ENCODE measurements around the gene HSPA1A. TPM values are rescaled to one million over a fixed set of nuclear protein-coding genes. Genes with fewer than 3 reads are reported as not detected.
A peak's percentile ranks its signal among the peaks of the same experiment; 100 is the strongest.

Gene HSPA1A
- total RNA-seq, 2 experiments from 2014 or later: 8.1 to 9.8 TPM

DNA sequence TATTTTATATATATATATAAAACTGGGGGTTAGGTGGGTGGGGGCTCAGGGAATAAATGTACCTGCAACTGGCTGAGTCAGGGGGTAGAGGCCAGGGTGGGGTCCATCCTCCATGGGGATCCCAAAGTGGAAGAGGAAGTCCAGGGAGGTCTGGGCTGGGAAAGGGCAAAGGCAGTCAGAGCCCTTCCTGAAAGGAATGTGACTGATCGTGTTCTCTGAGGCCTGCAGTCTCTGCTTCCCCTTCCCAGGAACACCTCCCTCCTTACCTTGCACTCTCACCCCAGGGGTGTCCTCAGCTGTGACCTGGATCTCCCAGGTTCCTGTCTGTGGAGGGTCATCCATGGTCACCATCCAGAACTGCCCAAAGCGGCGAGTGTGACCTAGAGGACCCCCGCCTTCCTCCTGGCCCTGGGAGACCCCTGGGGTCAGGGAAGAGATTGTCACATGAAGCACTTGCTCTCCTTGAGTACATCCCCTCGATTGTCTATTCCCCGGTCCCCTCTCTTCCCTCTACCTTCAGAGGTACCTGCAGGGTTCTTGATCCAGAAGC lies 48.2 kb upstream of the HSPA1A start:
- Mint-ChIP-seq H3K4me1 (ENCODE audit: low read depth) (peaks cover 19% of the 10 kb centered on the region), H3K27me3 (no peaks in the 10 kb centered on the region), H3K9me3 (no peaks in the 10 kb centered on the region), H3K4me3 (no peak overlapping the region), H3K36me3 (ENCODE audit: low read depth) (no peaks in the 10 kb centered on the region), H3K27ac (no peak overlapping the region)
- H3K4me3 ChIP-seq (ENCODE audit: low read length): no peak overlapping the region
- H3K27me3 ChIP-seq (ENCODE audit: control insufficient read depth in 1 of 2, insufficient read depth in 2 of 2, low read length in 2 of 2): no peaks in the 10 kb centered on the region
- H3K4me1 ChIP-seq (ENCODE audit: insufficient read depth, low read length): peaks cover 29% of the 10 kb centered on the region
- no peaks in the 10 kb centered on the region for H3K9me3 ChIP-seq (ENCODE audit: control insufficient read depth in 1 of 2, insufficient read depth in 1 of 2, low read length in 2 of 2)
- intact Hi-C loops (cut with DNase I, micrococcal nuclease): no loop called here
- no peak for DNase-seq
- no peak for TF ChIP-seq CTCF (IDR thresholded peaks at IDR 0.05)
- ATAC-seq (ENCODE audit: poor library complexity): no peak
- no peak overlapping the region for H3K27ac ChIP-seq (ENCODE audit: low read depth in 1 of 2, low read length in 2 of 2)
- CTCF ChIA-PET: interaction anchor here (0.7 kb wide), 1 partner anchor 10 kb away, joined by 3 read pairs; the partner anchor contains the start of gene VWA7
- H3K36me3 ChIP-seq (ENCODE audit: insufficient read depth, low read length): no peaks in the 10 kb centered on the region
- POLR2A ChIA-PET: no interaction called here

- no peaks in the 10 kb centered on the region for H3K9me3 ChIP-seq (ENCODE audit: control insufficient read depth in 1 of 2, insufficient read depth in 1 of 2, low read length in 2 of 2)
- no peak for ATAC-seq (ENCODE audit: poor library complexity)
- peak in 3 of 14 experiments; percentile 6 to 50 (median 45) for DNase-seq
- intact Hi-C loops (cut with DNase I, micrococcal nuclease): loop anchor here (1.0 to 2.0 kb wide), 2 partner anchors 39 to 40 kb away; partner anchors contain the start of gene DDAH2 (in 2 of the 2)
- no peak overlapping the region for H3K4me3 Mint-ChIP-seq
- no peak overlapping the region for H3K4me3 ChIP-seq (ENCODE audit: low read length)
- H3K4me1 ChIP-seq (ENCODE audit: insufficient read depth, low read length): peaks cover 43% of the 10 kb centered on the region
- H3K36me3 Mint-ChIP-seq (ENCODE audit: low read depth): no peaks in the 10 kb centered on the region
- POLR2A ChIA-PET: interaction anchor here (0.8 to 1.8 kb wide), 3 partner anchors 27 to 33 kb away, joined by 3 to 8 read pairs (median 4); partner anchors contain the start of gene CLIC1
- H3K9me3 Mint-ChIP-seq: no peaks in the 10 kb centered on the region
- no peaks in the 10 kb centered on the region for H3K27me3 ChIP-seq (ENCODE audit: control insufficient read depth in 1 of 2, insufficient read depth in 2 of 2, low read length in 2 of 2)
- CTCF ChIA-PET: interaction anchor here (1.5 to 1.7 kb wide), 2 partner anchors 22 to 95 kb away, joined by 3 to 4 read pairs; no protein-coding TSS in a partner anchor
- H3K36me3 ChIP-seq (ENCODE audit: insufficient read depth, low read length): no peaks in the 10 kb centered on the region
- H3K27ac ChIP-seq (ENCODE audit: low read depth in 1 of 2, low read length in 2 of 2): no peak overlapping the region
- H3K27me3 Mint-ChIP-seq: no peaks in the 10 kb centered on the region
- no peak for TF ChIP-seq CTCF (IDR thresholded peaks at IDR 0.05)
- peaks cover 27% of the 10 kb centered on the region for H3K4me1 Mint-ChIP-seq (ENCODE audit: low read depth)
- H3K27ac Mint-ChIP-seq: no peak overlapping the region
These were observed 46.7 kb upstream of the HSPA1A start for GRCh38 chr6:31768363-31769257.

DNA sequence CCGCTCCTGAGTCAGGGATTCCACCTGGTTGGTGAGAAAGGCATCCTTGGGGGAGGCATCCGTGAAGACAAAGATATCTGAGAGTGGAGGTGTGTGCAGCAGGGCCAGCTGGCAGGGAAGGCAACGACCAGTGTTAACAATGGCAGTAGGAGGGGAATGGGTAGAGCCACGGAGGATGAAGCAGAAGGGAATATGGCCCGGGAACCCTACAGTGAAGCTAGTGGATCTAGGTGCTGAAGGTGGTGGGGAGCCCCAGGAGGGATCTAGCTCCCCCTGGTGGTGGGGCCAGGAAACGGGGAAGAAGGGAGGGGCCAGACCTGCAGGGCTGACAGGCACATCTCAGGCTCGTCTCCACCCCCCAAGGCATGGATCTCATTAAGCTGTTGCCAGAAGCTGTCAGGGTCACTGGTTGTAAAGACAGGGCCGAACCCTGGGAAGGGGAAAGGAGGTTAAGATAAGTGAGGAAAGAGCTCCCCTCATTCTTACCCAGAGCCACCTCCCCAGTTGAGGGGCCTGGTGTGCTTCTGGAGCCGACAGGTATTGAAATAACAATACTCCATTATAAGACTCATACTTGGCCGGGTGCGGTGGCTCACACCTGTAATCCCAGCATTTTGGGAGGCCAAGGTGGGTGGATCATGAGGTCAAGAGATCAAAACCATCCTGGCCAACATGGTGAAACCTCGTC lies 45.5 kb upstream of the HSPA1A start:
- no peaks in the 10 kb centered on the region for H3K36me3 Mint-ChIP-seq (ENCODE audit: low read depth)
- H3K9me3 Mint-ChIP-seq: no peaks in the 10 kb centered on the region
- Histone ChIP-seq H3K9me3 (ENCODE audit: control insufficient read depth in 1 of 2, insufficient read depth in 1 of 2, low read length in 2 of 2) (no peaks in the 10 kb centered on the region), H3K36me3 (ENCODE audit: insufficient read depth, low read length) (no peaks in the 10 kb centered on the region), H3K27me3 (ENCODE audit: control insufficient read depth in 1 of 2, insufficient read depth in 2 of 2, low read length in 2 of 2) (no peaks in the 10 kb centered on the region), H3K4me1 (ENCODE audit: insufficient read depth, low read length) (peaks cover 49% of the 10 kb centered on the region), H3K4me3 (ENCODE audit: low read length) (no peak overlapping the region), H3K27ac (ENCODE audit: low read depth in 1 of 2, low read length in 2 of 2) (no peak overlapping the region)
- ATAC-seq (ENCODE audit: poor library complexity) (peak; percentile 79), DNase-seq (peak; percentile 66 to 89 (median 75))
- peaks cover 27% of the 10 kb centered on the region for H3K4me1 Mint-ChIP-seq (ENCODE audit: low read depth)
- CTCF ChIA-PET: interaction anchor here (0.7 to 1.7 kb wide), 19 partner anchors 8 to 147 kb away, joined by 3 to 34 read pairs (median 4); partner anchors contain the start of genes DDAH2, LSM2 and MSH5
- H3K27me3 Mint-ChIP-seq: no peaks in the 10 kb centered on the region
- H3K4me3 Mint-ChIP-seq: peak overlapping the region; percentile 48
- intact Hi-C loops (cut with DNase I, micrococcal nuclease): loop anchor here (1.0 to 2.0 kb wide), 2 partner anchors 41 kb away; partner anchors contain the start of gene DDAH2 (in 2 of the 2)
- POLR2A ChIA-PET: interaction anchor here (0.8 to 2.0 kb wide), 8 partner anchors 25 to 67 kb away, joined by 3 to 9 read pairs (median 4); partner anchors contain the start of genes ABHD16A, CLIC1, DDAH2 and HSPA1A
- no peak overlapping the region for H3K27ac Mint-ChIP-seq
- TF ChIP-seq CTCF (IDR thresholded peaks at IDR 0.05): peak; percentile 63
